Measurements from ENCODE around the gene RPUSD3.

DNA sequence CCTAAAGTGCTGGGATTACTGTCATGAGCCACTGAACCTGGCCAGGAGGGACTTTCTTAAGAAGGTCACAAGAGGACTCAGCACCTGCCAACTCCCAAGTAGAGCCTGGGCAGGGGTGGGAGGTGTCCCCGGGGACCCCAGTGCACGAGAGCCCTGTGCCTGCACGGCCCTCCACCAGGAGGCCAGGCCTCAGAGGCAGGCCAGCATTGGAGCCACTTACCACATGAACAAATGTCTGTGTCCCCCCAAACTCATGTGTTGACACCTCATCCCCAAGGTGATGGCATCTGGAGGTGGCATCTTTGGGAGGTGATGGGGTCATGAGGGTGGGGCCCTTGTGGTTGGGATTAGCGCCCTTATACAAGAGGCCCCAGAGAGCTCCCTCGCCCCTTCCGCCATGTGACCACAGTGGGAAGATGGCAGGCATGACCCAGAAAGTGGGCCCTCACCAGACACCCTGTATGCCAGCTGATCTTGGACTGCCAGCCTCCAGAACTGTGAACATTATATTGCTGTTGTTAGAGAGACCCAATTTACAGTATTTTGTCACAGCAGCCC, 3.2 kb upstream of the RPUSD3 start:
- TF ChIP-seq, protein P1, sequence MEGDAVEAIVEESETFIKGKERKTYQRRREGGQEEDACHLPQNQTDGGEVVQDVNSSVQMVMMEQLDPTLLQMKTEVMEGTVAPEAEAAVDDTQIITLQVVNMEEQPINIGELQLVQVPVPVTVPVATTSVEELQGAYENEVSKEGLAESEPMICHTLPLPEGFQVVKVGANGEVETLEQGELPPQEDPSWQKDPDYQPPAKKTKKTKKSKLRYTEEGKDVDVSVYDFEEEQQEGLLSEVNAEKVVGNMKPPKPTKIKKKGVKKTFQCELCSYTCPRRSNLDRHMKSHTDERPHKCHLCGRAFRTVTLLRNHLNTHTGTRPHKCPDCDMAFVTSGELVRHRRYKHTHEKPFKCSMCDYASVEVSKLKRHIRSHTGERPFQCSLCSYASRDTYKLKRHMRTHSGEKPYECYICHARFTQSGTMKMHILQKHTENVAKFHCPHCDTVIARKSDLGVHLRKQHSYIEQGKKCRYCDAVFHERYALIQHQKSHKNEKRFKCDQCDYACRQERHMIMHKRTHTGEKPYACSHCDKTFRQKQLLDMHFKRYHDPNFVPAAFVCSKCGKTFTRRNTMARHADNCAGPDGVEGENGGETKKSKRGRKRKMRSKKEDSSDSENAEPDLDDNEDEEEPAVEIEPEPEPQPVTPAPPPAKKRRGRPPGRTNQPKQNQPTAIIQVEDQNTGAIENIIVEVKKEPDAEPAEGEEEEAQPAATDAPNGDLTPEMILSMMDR (IDR thresholded peaks at IDR 0.05 in 8 of 11, conservative IDR thresholded peaks at IDR 0.05 in 3 of 11), result no peak
- TF ChIP-seq POLR2AphosphoS5 (IDR thresholded peaks at IDR 0.05), result no peak

Measured in spleen (tissue), 7 donors.